ENCODE results near the gene PCSK2.

GRCh38 chr20:17533396-17533795 lies 306.6 kb downstream of the PCSK2 start:
- TF ChIP-seq POLR2A (IDR thresholded peaks at IDR 0.05; ENCODE audit: low read length), result no peak
- no peak for TF ChIP-seq GATA1 (IDR thresholded peaks at IDR 0.05; ENCODE audit: low read depth, low read length)

Measured in erythroblast (primary cell).